Neural progenitor cell (in vitro differentiated cells): ENCODE results near the gene WDR20. TPM values are rescaled to one million over a fixed set of nuclear protein-coding genes. Genes with fewer than 3 reads are reported as not detected.

ENCODE experiments used
- DNase-seq: peaks from one replicate; pipeline ENCODE4 v3.0.0-alpha.2; 2016; ENCODE audit warnings: low spot score
- H2AFZ ChIP-seq: fragments of 200-600 bp; sonication (generic); replicated peaks from 2 replicates; pipeline ENCODE4 v1.6.1; 2016; ENCODE audit warnings: antibody characterized with exemption
- H3F3A ChIP-seq: fragments of 200-600 bp; sonication (generic); 2 replicates; pipeline ENCODE4 v1.6.1; 2016; ENCODE audit warnings: antibody characterized with exemption, low read depth
- H3K27ac ChIP-seq: fragments of 200-600 bp; sonication (generic); 2 replicates; pipeline ENCODE4 v1.5.1; 2016; ENCODE audit warnings: mild to moderate bottlenecking
- H3K27me3 ChIP-seq: fragments of 200-600 bp; sonication (generic); 2 replicates; pipeline ENCODE4 v1.6.1; 2016; ENCODE audit warnings: mild to moderate bottlenecking, moderate library complexity
- H3K36me3 ChIP-seq: fragments of 200-600 bp; sonication (generic); 2 replicates; pipeline ENCODE4 v1.5.1; 2016
- H3K4me1 ChIP-seq: fragments of 200-600 bp; sonication (generic); 2 replicates; pipeline ENCODE4 v1.6.1; 2016; ENCODE audit warnings: mixed run types
- H3K4me2 ChIP-seq: fragments of 200-600 bp; sonication (generic); 2 replicates; pipeline ENCODE4 v1.6.1; 2016
- H3K4me3 ChIP-seq: fragments of 200-600 bp; sonication (generic); 2 replicates; pipeline ENCODE4 v1.5.1; 2016
- H3K79me2 ChIP-seq: fragments of 200-600 bp; sonication (generic); 2 replicates; pipeline ENCODE4 v1.6.1; 2016; ENCODE audit warnings: low read depth
- H3K9ac ChIP-seq: fragments of 200-600 bp; sonication (generic); 2 replicates; pipeline ENCODE4 v1.6.1; 2016
- H3K9me3 ChIP-seq: fragments of 200-600 bp; sonication (generic); 2 replicates; pipeline ENCODE4 v1.5.1; 2016; ENCODE audit warnings: low read depth
- H4K20me1 ChIP-seq: fragments of 200-600 bp; sonication (generic); 2 replicates; pipeline ENCODE4 v1.6.1; 2016; ENCODE audit warnings: low read depth
- H3K27ac Mint-ChIP-seq: 3 replicates; pipeline ENCODE4 v1.8.0; 2021; ENCODE audit warnings: mixed read lengths
- H3K27me3 Mint-ChIP-seq: 2 replicates; pipeline ENCODE4 v1.8.0; 2022; ENCODE audit warnings: low read depth, mild to moderate bottlenecking, inconsistent platforms, moderate library complexity, mixed read lengths; ENCODE audit not compliant: insufficient read depth
- H3K36me3 Mint-ChIP-seq: 3 replicates; pipeline ENCODE4 v1.8.0; 2021; ENCODE audit warnings: mixed read lengths
- H3K4me1 Mint-ChIP-seq: 3 replicates; pipeline ENCODE4 v1.8.0; 2021; ENCODE audit warnings: mixed read lengths
- H3K4me3 Mint-ChIP-seq: 3 replicates; pipeline ENCODE4 v1.8.0; 2021; ENCODE audit warnings: mild to moderate bottlenecking, moderate library complexity, mixed read lengths
- H3K9me3 Mint-ChIP-seq: 3 replicates; pipeline ENCODE4 v1.8.0; 2020; ENCODE audit warnings: mixed read lengths
- EZH2 ChIP-seq: fragments of 200-600 bp; sonication (generic); IDR thresholded peaks from 2 replicates; pipeline ENCODE4 v1.6.1; 2017; ENCODE audit warnings: antibody characterized with exemption, mild to moderate bottlenecking, moderate library complexity
- EZH2phosphoT487 ChIP-seq: fragments of 200-600 bp; sonication (generic); IDR thresholded peaks from 2 replicates; pipeline ENCODE4 v1.6.1; 2017; ENCODE audit warnings: antibody characterized with exemption
- total RNA-seq: library from RNA; depleted of rRNA; stranded (reverse); fragments of >200 nt; gene quantifications from 2 replicates; pipeline ENCODE4 v1.2.3, GENCODE V29; 2015; ENCODE audit warnings: low replicate concordance
- TF ChIP-seq, protein P1 (sequence below): fragments of 200-600 bp; sonication (generic); IDR thresholded peaks from 2 replicates; pipeline ENCODE4 v1.5.1; 2017; ENCODE audit warnings: antibody characterized with exemption, mild to moderate bottlenecking

WDR20 gene
- total RNA-seq, 1 donor from 2014 or later, result 22.4 TPM

DNA sequence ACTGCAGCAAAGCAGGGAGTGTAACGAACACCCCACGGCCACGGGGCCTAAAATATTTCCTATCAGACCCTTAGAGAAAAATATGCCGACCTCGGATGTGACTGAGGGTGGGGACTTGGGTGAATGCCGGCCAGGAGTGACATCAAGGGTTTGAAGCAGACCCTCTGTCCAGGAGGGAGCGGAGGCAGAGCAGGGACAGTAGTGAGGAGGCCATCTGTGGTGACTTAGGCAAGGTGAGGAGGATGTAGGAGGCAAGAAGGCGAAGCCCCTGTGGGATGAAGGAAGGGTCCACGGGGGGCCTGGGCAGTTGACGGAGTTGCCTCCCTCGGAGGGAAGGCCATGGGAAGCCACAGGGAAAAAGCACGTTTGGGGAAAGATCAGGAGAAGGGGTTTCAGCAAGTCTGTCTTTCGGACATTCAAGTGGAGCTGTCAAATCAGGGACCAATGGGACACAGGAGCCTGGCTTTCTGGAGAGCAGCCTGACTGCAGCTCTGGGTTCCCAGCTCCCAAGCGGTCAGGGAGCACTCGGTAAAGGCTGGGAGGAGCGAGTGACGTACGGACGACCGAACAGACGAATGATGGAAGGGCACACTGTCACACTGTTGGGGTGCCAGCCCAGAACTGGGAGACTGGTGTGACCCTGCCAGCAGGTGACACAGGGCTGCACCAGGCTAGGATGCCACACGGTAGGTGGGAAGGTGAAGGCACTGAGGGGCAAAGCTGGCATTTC, 90.9 kb downstream of the WDR20 start:
- Histone ChIP-seq H3K36me3 (no peaks in the 10 kb centered on the region), H3K9me3 (no peaks in the 10 kb centered on the region), H4K20me1 (no peaks in the 10 kb centered on the region), H3K79me2 (no peaks in the 10 kb centered on the region), H3K4me3 (no peak overlapping the region), H3K4me2 (no peak overlapping the region), H3K27me3 (no peaks in the 10 kb centered on the region), H3K4me1 (peaks cover 11% of the 10 kb centered on the region), H3F3A (peaks cover 7% of the 10 kb centered on the region), H2AFZ (no peak overlapping the region), H3K9ac (no peak overlapping the region), H3K27ac (no peak overlapping the region)
- Mint-ChIP-seq H3K27me3 (peaks cover 2% of the 10 kb centered on the region), H3K9me3 (no peaks in the 10 kb centered on the region), H3K4me3 (no peak overlapping the region), H3K4me1 (no peaks in the 10 kb centered on the region), H3K27ac (no peak overlapping the region), H3K36me3 (peaks cover 8% of the 10 kb centered on the region)
- no peak for DNase-seq
- TF ChIP-seq EZH2 (no peak), EZH2phosphoT487 (no peak)
- TF ChIP-seq, protein P1, sequence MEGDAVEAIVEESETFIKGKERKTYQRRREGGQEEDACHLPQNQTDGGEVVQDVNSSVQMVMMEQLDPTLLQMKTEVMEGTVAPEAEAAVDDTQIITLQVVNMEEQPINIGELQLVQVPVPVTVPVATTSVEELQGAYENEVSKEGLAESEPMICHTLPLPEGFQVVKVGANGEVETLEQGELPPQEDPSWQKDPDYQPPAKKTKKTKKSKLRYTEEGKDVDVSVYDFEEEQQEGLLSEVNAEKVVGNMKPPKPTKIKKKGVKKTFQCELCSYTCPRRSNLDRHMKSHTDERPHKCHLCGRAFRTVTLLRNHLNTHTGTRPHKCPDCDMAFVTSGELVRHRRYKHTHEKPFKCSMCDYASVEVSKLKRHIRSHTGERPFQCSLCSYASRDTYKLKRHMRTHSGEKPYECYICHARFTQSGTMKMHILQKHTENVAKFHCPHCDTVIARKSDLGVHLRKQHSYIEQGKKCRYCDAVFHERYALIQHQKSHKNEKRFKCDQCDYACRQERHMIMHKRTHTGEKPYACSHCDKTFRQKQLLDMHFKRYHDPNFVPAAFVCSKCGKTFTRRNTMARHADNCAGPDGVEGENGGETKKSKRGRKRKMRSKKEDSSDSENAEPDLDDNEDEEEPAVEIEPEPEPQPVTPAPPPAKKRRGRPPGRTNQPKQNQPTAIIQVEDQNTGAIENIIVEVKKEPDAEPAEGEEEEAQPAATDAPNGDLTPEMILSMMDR, result no peak

DNA sequence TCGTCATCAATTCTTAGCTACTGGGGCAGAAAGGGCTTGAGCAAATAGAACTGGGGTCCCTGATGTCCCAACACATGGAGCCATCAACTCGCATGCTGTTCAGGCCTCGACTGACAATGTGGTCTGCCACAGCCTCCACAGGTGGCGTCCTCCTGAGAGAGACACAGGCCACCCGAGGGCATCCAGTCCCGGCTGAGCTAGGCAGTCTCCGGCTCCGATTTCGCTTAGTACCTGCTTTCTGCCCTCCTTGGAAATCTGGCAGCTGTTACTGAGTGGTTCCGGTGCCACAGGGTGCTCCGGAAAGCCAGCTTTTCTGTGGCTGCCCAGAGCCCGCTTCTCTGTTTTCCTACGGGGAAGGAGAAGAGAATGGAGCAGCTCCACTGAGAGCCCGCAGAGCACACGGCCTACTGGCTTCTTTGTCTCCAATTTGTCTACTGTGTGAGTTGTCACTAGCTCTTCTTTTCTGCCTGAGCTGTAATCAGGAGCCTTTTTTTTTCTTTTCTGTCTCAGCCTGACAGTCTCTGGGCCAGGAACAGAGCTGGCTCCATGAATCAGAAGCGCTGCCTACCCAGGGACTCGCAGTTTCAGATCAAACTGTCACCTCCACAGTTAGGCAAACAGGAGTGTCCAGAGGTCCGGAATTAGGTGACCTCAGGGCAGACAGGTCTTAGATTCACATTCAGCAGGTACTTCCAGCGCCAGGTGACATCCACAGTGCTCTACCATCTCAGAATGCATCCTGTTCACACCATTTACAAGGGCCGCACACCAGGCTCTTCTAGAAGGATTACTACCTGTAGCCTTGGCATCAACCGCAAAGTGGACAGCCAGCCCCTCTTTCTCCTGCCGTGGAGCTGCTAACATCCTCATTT, 92.0 kb downstream of the WDR20 start:
- H3K4me2 ChIP-seq, result no peak overlapping the region
- H2AFZ ChIP-seq, result peak overlapping the region; percentile 50
- H3K79me2 ChIP-seq, result no peaks in the 10 kb centered on the region
- H3K36me3 ChIP-seq, result no peaks in the 10 kb centered on the region
- TF ChIP-seq, protein P1, result no peak
- TF ChIP-seq EZH2, result no peak
- TF ChIP-seq EZH2phosphoT487, result no peak
- H3K4me3 ChIP-seq, result no peak overlapping the region
- Mint-ChIP-seq H3K4me3 (no peak overlapping the region), H3K27me3 (peaks cover 2% of the 10 kb centered on the region), H3K9me3 (no peaks in the 10 kb centered on the region), H3K36me3 (peaks cover 6% of the 10 kb centered on the region), H3K4me1 (no peaks in the 10 kb centered on the region), H3K27ac (no peak overlapping the region)
- H3K9ac ChIP-seq, result no peak overlapping the region
- peaks cover 11% of the 10 kb centered on the region for H3K4me1 ChIP-seq
- H3F3A ChIP-seq, result peaks cover 7% of the 10 kb centered on the region
- H3K27ac ChIP-seq, result peak overlapping the region; percentile 81
- no peaks in the 10 kb centered on the region for H4K20me1 ChIP-seq
- H3K9me3 ChIP-seq, result no peaks in the 10 kb centered on the region
- peak; percentile 39 for DNase-seq
- no peaks in the 10 kb centered on the region for H3K27me3 ChIP-seq

DNA sequence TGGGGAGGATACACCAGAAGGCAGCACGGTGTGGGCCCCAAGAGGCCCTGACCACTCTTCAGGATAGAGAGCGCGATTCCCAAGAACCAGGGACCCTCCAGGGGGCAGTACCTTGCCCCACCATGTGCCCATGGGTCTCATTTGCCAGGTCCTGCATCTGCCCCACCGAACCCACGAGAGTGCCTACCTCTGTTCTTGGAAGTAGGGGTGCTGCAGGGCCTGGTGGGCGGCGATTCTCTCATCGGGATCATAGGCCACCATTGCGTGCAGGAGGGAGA, 92.6 kb downstream of the WDR20 start:
- no peak overlapping the region for H3K4me3 ChIP-seq
- H3K9ac ChIP-seq, result no peak overlapping the region
- Mint-ChIP-seq H3K27me3 (peaks cover 2% of the 10 kb centered on the region), H3K4me1 (no peaks in the 10 kb centered on the region), H3K4me3 (no peak overlapping the region), H3K36me3 (peaks cover 6% of the 10 kb centered on the region), H3K9me3 (no peaks in the 10 kb centered on the region), H3K27ac (no peak overlapping the region)
- no peaks in the 10 kb centered on the region for H4K20me1 ChIP-seq
- peaks cover 7% of the 10 kb centered on the region for H3F3A ChIP-seq
- no peak overlapping the region for H3K27ac ChIP-seq
- H3K4me2 ChIP-seq, result no peak overlapping the region
- H2AFZ ChIP-seq, result no peak overlapping the region
- no peaks in the 10 kb centered on the region for H3K27me3 ChIP-seq
- H3K79me2 ChIP-seq, result no peaks in the 10 kb centered on the region
- DNase-seq, result no peak
- H3K9me3 ChIP-seq, result no peaks in the 10 kb centered on the region
- H3K4me1 ChIP-seq, result peaks cover 11% of the 10 kb centered on the region
- TF ChIP-seq EZH2phosphoT487 (no peak), EZH2 (no peak)
- TF ChIP-seq, protein P1, result no peak
- no peaks in the 10 kb centered on the region for H3K36me3 ChIP-seq
